SH-SY5Y (cell line): Measurements from ENCODE around the gene SUGP2.

Experiments
- GATA2 ChIP-seq: IDR thresholded peaks from 2 replicates; pipeline ENCODE4 v1.6.1; 2011; ENCODE audit warnings: mild to moderate bottlenecking, low read depth, low read length
- GATA3 ChIP-seq: IDR thresholded peaks from 2 replicates; pipeline ENCODE4 v1.6.1; 2011; ENCODE audit warnings: low read depth, mild to moderate bottlenecking, low read length, moderate library complexity

Gene SUGP2

GRCh38 chr19:18969931-18970659 lies 63.2 kb downstream of the SUGP2 start:
- no peak for TF ChIP-seq GATA3
- TF ChIP-seq GATA2 = no peak

GRCh38 chr19:18967358-18968146 lies 65.8 kb downstream of the SUGP2 start:
- TF ChIP-seq GATA2 (no peak), GATA3 (no peak)

- no peak for TF ChIP-seq GATA3
- TF ChIP-seq GATA2 = no peak
Measured at GRCh38 chr19:18966307-18966706, 67.0 kb downstream of the SUGP2 start.

GRCh38 chr19:18964121-18964520 lies 69.2 kb downstream of the SUGP2 start:
- TF ChIP-seq GATA2 (no peak), GATA3 (no peak)

GRCh38 chr19:18961767-18962620 lies 71.3 kb downstream of the SUGP2 start:
- TF ChIP-seq GATA2 = no peak
- no peak for TF ChIP-seq GATA3

- TF ChIP-seq GATA2 (no peak), GATA3 (no peak)
Measured at GRCh38 chr19:18960370-18960769, 72.9 kb downstream of the SUGP2 start.

- TF ChIP-seq GATA2 (no peak), GATA3 (no peak)
Measured at GRCh38 chr19:18955042-18955441, 78.3 kb downstream of the SUGP2 start.

GRCh38 chr19:18954094-18954493 lies 79.2 kb downstream of the SUGP2 start:
- no peak for TF ChIP-seq GATA3
- no peak for TF ChIP-seq GATA2

- peak; percentile 77 for TF ChIP-seq GATA2
Measured at GRCh38 chr19:18952364-18953003, 80.8 kb downstream of the SUGP2 start.

- no peak for TF ChIP-seq GATA3
- no peak for TF ChIP-seq GATA2
Measured at GRCh38 chr19:18951721-18952281, 81.5 kb downstream of the SUGP2 start.

GRCh38 chr19:18949858-18950257 lies 83.5 kb downstream of the SUGP2 start:
- TF ChIP-seq GATA2 (no peak), GATA3 (no peak)

GRCh38 chr19:18948976-18949356 lies 84.4 kb downstream of the SUGP2 start:
- no peak for TF ChIP-seq GATA3
- TF ChIP-seq GATA2 = no peak

GRCh38 chr19:18948075-18948975 lies 85.0 kb downstream of the SUGP2 start:
- no peak for TF ChIP-seq GATA3
- TF ChIP-seq GATA2 = no peak

GRCh38 chr19:18946918-18947317 lies 86.4 kb downstream of the SUGP2 start:
- TF ChIP-seq GATA2 (no peak), GATA3 (no peak)
